Activated CD4-positive, alpha-beta T cell treated with anti-CD3 and anti-CD28 coated beads, Interleukin-2, amount 50 U/mL, for 4 hours (primary cell): ENCODE measurements around the gene NEK8.
"Not testable (repeated sequence)": the region's sequence is repeated elsewhere in the genome, so short reads cannot be mapped to it uniquely, and the experiment has no call there.

Source experiments
- DNase-seq, 2 experiments: peaks; one replicate each; pipeline ENCODE4 v3.0.0-alpha.2; 2020

NEK8 gene

GRCh38 chr17:28710861-28711722 is 17.5 kb upstream of the NEK8 start:
- peak; percentile 85 to 87 for DNase-seq

GRCh38 chr17:28711723-28712031 is 16.9 kb upstream of the NEK8 start, which contains the start of gene PROCA1:
Gene PROCA1, minus strand, starts transcription at chr17:28711888. Its CDS starts 228 bp downstream, at chr17:28711660.
- DNase-seq, result peak in 1 of 2 experiments; percentile 22

- DNase-seq, result peak; percentile 49 to 59
Observed at GRCh38 chr17:28712032-28712704, 16.4 kb upstream of the NEK8 start.

GRCh38 chr17:28712705-28713415 is 15.7 kb upstream of the NEK8 start:
- no peak for DNase-seq

- no peak for DNase-seq
Observed at GRCh38 chr17:28714281-28714680, 14.3 kb upstream of the NEK8 start.

GRCh38 chr17:28715217-28715616 is 13.4 kb upstream of the NEK8 start:
- no peak for DNase-seq

- DNase-seq, result no peak
Observed at GRCh38 chr17:28716740-28717577, 11.6 kb upstream of the NEK8 start.

- no peak for DNase-seq
Observed at GRCh38 chr17:28717578-28718332, 10.8 kb upstream of the NEK8 start, which contains the start of gene RAB34. Gene RAB34, minus strand, starts transcription at chr17:28717868. Its CDS starts 602 bp downstream, at chr17:28717266.

GRCh38 chr17:28718333-28719020 is 10.1 kb upstream of the NEK8 start:
- DNase-seq, result no peak

GRCh38 chr17:28719021-28719433 is 9.6 kb upstream of the NEK8 start:
- no peak for DNase-seq

- DNase-seq, result no peak
Observed at GRCh38 chr17:28720247-28720996, 8.2 kb upstream of the NEK8 start.

GRCh38 chr17:28720997-28721329 is 7.6 kb upstream of the NEK8 start:
- DNase-seq, result not testable (repeated sequence)

- DNase-seq, result no peak
Observed at GRCh38 chr17:28722417-28723158, 6.0 kb upstream of the NEK8 start.

GRCh38 chr17:28723159-28723835 is 5.3 kb upstream of the NEK8 start:
- DNase-seq, result no peak

- DNase-seq, result not testable (repeated sequence)
Observed at GRCh38 chr17:28723836-28724499, 4.6 kb upstream of the NEK8 start.

- no peak for DNase-seq
Observed at GRCh38 chr17:28724500-28725165, 4.0 kb upstream of the NEK8 start.

GRCh38 chr17:28725166-28725659 is 3.4 kb upstream of the NEK8 start:
- DNase-seq, result no peak
